AG09319 (cell line): Measurements from ENCODE around the gene NDUFB8.

Source experiments
- DNase-seq: peaks from one replicate; pipeline ENCODE4 v3.0.0-alpha.2; 2010; ENCODE audit warnings: low read depth; ENCODE audit errors: extremely low read depth
- TF ChIP-seq, protein P1 (sequence below): IDR thresholded peaks from 2 replicates; pipeline ENCODE4 v1.5.1; 2011; ENCODE audit warnings: low read depth, mild to moderate bottlenecking, inconsistent platforms, low read length, moderate library complexity

NDUFB8 gene

DNA sequence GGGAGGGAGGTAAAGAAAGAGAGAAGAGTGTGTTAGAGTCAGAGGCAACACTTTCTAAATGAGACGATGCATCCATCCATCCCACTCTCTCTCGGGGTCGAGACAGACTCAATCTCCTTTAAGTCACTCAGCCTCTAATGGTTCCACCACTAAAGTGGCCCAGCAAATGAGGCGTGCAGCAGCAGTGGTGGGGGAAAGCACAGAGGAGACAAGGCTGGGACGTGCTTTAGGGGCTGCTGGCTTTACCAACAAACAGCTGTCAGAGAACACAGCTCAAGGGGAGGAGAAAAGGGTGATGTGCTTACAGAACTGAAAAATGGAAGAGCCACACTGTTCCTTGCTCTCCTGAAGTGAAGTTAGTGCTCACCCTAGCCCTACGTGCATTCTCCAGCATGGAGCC is 5.5 kb downstream of the NDUFB8 start:
- TF ChIP-seq, protein P1, sequence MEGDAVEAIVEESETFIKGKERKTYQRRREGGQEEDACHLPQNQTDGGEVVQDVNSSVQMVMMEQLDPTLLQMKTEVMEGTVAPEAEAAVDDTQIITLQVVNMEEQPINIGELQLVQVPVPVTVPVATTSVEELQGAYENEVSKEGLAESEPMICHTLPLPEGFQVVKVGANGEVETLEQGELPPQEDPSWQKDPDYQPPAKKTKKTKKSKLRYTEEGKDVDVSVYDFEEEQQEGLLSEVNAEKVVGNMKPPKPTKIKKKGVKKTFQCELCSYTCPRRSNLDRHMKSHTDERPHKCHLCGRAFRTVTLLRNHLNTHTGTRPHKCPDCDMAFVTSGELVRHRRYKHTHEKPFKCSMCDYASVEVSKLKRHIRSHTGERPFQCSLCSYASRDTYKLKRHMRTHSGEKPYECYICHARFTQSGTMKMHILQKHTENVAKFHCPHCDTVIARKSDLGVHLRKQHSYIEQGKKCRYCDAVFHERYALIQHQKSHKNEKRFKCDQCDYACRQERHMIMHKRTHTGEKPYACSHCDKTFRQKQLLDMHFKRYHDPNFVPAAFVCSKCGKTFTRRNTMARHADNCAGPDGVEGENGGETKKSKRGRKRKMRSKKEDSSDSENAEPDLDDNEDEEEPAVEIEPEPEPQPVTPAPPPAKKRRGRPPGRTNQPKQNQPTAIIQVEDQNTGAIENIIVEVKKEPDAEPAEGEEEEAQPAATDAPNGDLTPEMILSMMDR = no peak
- no peak for DNase-seq

DNA sequence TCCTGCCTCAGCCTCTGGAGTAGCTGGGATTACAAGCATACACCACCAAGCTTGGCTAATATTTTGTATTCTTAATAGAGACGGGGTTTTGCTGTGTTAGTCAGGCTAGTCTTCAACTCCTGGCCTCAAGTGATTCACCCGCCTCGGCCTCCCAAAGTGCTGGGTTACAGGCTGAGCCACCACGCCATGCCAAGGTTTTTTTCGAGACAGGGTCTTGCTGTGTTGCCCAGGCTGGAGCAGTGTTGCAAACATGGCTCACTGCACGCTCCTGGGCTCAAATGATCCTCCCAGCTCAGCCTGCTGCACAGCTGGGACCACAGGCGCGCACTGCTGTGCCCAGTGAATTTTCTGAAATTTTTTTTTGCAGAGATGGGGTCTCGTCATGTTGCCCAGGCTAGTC is 6.7 kb downstream of the NDUFB8 start:
- DNase-seq = no peak
- TF ChIP-seq, protein P1 = no peak

DNA sequence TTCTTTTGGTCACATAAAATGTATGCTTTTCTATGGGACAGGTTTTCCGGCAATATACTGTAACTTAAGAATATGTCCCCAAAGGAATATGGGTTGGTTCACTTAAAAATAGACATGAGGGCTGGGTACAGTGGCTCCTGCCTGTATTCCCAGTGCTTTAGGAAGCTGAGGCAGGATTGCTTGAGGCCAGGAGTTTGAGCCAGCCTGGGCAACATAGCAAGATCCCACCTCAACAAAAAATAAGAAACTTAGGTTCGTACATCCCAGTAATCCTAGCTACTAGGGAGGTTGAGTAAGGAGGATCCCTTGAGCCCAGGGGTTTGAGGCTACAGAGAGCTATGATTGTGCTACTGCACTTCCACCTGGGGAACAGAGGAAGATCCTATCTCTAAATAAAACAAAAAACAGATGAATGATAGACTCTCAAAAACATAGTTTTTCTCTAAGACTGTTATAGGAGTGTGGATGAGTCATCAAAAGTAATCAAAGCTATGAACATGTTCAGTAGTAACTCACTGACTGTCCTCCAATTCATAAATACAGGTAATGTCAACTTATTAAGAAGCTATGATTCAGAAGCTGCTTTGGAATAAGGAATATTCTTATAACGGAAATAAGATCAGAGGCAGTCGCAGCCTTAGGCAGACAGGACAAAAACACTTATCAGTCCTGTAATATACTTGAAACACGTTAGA is 7.4 kb downstream of the NDUFB8 start:
- TF ChIP-seq, protein P1 = no peak
- DNase-seq = no peak

DNA sequence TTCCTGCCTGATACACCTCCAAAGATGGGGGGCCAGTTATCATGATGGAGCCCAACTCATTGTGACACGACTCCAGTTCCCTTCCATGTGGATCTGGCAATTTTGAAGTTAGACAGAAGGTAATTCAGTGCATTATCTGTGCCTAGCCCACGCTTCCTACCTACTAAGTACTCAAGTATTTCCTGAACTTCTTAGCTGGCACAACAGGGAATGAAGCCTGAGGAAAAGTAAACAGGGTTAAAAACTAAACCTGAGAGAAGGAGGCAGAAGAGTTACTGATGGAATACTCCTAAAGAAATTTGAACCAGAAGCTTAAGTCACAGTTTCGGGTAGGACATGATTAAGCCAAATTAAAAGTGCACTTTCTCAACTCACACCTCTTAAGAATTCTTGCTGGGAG is 8.9 kb downstream of the NDUFB8 start:
- DNase-seq = no peak
- TF ChIP-seq, protein P1 = no peak

DNA sequence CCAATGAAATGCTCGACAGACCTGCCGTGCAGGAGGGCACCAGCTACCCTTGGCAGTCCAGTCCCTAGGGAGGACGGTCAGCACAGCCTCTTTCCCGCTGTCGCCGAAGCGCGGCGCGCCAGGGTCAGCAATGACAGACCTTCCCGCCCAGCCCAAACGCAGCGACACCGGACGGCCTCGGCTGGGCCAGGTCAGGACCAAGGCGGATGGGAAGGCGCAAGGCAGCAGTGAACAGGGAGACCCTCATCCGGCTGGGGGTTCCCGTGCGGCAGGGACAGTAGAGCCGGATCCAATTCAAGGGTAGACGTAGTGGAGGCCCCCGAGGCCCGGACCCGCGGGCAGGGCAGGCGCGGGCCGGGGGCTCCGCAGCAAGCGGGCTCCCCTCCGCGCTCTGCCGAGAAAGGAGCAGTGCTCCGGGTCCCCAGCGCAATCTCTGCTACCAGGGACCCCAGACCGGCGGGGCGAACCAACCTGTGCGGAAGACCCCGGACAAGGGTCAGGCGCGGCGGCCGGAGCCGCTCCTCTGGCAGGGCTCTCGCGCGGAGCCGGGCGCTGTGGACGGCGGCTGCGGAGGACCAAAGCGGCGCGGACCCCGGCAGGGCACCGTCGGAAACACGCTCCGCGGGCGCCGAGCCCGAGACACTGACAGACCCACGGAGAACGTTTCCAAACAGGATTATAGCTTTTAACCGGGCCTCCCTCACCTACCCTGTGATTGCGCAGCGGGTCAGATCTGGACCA is 10.2 kb downstream of the NDUFB8 start, which contains the start of gene SEC31B:
TSS of gene SEC31B (minus strand) at position 551 of the 741 bp plus-strand sequence. CDS start 2,909 bp downstream, outside the sequence.
- no peak for DNase-seq
- TF ChIP-seq, protein P1 = no peak

DNA sequence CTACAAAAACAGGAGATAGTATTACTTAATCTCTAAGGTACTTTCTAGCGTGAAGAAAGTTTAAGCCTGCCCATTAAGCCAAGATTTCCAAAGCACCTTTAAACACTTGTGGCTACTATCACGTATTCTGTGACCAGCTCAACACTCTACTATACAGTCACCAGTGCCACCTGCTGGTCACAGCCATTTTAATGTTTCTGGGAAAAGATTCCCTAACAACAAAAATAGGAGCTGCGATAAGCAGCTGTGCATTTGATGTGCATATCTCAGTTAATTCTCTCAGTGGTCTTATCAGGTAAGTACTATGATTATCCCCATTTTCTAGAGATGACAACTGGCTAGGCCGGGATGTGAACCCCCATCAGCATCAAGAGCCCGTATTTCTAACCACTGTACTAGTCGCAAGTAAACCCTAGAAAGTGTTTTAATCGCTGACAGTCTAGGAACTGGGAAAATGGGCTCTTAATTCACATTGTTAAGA is 10.9 kb downstream of the NDUFB8 start:
- TF ChIP-seq, protein P1 = peak; percentile 74

DNA sequence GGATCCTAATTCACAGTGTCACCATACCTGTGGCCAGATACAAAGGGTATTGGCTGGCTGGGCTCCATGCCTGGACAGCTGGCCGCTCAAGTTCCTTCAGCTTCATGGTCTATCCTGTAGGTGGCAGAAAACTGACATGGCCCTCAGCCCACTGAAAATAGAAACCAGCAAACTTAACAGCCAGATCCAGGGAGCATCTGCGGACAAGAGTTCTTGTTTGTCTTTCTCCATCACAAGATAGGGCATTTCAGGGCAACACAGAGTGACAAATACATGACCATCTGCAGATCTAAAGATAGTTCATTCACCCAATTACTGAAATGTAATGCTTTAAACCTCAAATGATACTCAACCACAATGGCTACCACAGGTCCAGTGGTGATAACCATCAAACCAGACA is 12.8 kb downstream of the NDUFB8 start:
- TF ChIP-seq, protein P1 = no peak
- DNase-seq = no peak

More for the DNA sequence above, 10.9 kb downstream of the NDUFB8 start:
- DNase-seq = peak; percentile 15
